B cell (primary cell): ENCODE data around the gene MLLT10. TPM values are rescaled to one million over a fixed set of nuclear protein-coding genes. Genes with fewer than 3 reads are reported as not detected.

Source experiments
- ATAC-seq: fragments of 200-7000 bp; cut with Tn5 transposase; one replicate; pipeline ENCODE4 v1.10.0; 2021; ENCODE audit warnings: low read depth, mild to moderate bottlenecking, moderate number of reproducible peaks, moderate library complexity
- CTCF ChIA-PET: fragments of 350-600 bp; sonication (Branson Sonifier 250); formaldehyde crosslinking; loops from one replicate; lab custom pipeline; 2021; ENCODE audit warnings: antibody characterized with exemption, inconsistent platforms; lab: Charles Lee
- POLR2A ChIA-PET: fragments of 350-600 bp; sonication (Branson Sonifier 250); formaldehyde crosslinking; loops from one replicate; lab custom pipeline; 2021; ENCODE audit warnings: antibody characterized with exemption; lab: Charles Lee
- DNase-seq: peaks from one replicate; pipeline ENCODE4 v3.0.0; 2013
- H2AFZ ChIP-seq: 2 replicates; pipeline ENCODE4 v1.6.1; 2012; ENCODE audit warnings: mild to moderate bottlenecking, low read depth, low read length; ENCODE audit not compliant: insufficient read depth, poor library complexity, severe bottlenecking
- H3K27ac ChIP-seq, 2 donors: 1 replicate in 1 of 2; 2 replicates in 1 of 2; pipeline ENCODE4 v1.5.1; 2012 to 2013; ENCODE audit warnings: low read length in 2 of 2, mild to moderate bottlenecking in 2 of 2, moderate library complexity in 1 of 2
- H3K27me3 ChIP-seq, 4 experiments: fragments of 200-600 bp in 1 of 4; sonication (generic) in 1 of 4; replicated peaks in 1 of 4; 1 replicate in 2 of 4; 2 replicates in 2 of 4; pipeline versions ENCODE4 v1.6.1 to v1.7.0; 2013 to 2016; ENCODE audit warnings: low read length in 3 of 4, mild to moderate bottlenecking in 2 of 4, mixed read lengths in 1 of 4, moderate library complexity in 1 of 4; ENCODE audit not compliant: insufficient read depth in 4 of 4, control insufficient read depth in 3 of 4; ENCODE audit errors: control extremely low read depth in 1 of 4
- H3K36me3 ChIP-seq, 2 experiments: replicated peaks in 1 of 2; 1 replicate in 1 of 2; 2 replicates in 1 of 2; pipeline versions ENCODE4 v1.6.1 to v1.7.1; 2013; ENCODE audit warnings: low read length in 1 of 2; ENCODE audit not compliant: insufficient read depth in 2 of 2, control insufficient read depth in 1 of 2; ENCODE audit errors: control extremely low read depth in 1 of 2, extremely low read depth in 1 of 2
- H3K4me1 ChIP-seq, 2 donors: fragments of 200-600 bp in 1 of 2; sonication (generic) in 1 of 2; 1 replicate in 1 of 2; 2 replicates in 1 of 2; pipeline versions ENCODE4 v1.5.1 to v1.6.1; 2013 to 2017; ENCODE audit warnings: low read length in 2 of 2; ENCODE audit not compliant: control insufficient read depth in 2 of 2, insufficient read depth in 2 of 2
- H3K4me2 ChIP-seq: replicated peaks from 2 replicates; pipeline ENCODE3; 2012; ENCODE audit warnings: mild to moderate bottlenecking, low read depth, low read length; ENCODE audit not compliant: poor library complexity, severe bottlenecking
- H3K4me3 ChIP-seq, 5 experiments: fragments of 200-600 bp in 1 of 5; sonication (generic) in 1 of 5; 1 replicate in 3 of 5; 2 replicates in 2 of 5; pipeline versions ENCODE4 v1.5.1 to v1.7.0; 2011 to 2016; ENCODE audit warnings: low read length in 4 of 5, mild to moderate bottlenecking in 4 of 5, low read depth in 2 of 5, control low read depth in 1 of 5, moderate library complexity in 1 of 5; ENCODE audit not compliant: insufficient read depth in 1 of 5; ENCODE audit errors: control extremely low read depth in 1 of 5, extremely low read depth in 1 of 5
- H3K79me2 ChIP-seq: fragments of 200-600 bp; sonication (generic); one replicate; pipeline ENCODE4 v1.6.0; 2016; ENCODE audit warnings: low read length; ENCODE audit not compliant: control insufficient read depth, insufficient read depth
- H3K9ac ChIP-seq: fragments of 200-600 bp; sonication (generic); 2 replicates; pipeline ENCODE4 v1.6.1; 2017; ENCODE audit warnings: mild to moderate bottlenecking, low read length, moderate library complexity
- H3K9me3 ChIP-seq, 3 donors: one replicate each; pipeline versions ENCODE4 v1.6.1 to v1.7.1; 2013; ENCODE audit warnings: low read length in 2 of 3; ENCODE audit not compliant: control insufficient read depth in 2 of 3, insufficient read depth in 1 of 3; ENCODE audit errors: control extremely low read depth in 1 of 3
- H4K20me1 ChIP-seq: 2 replicates; pipeline ENCODE4 v1.6.0; 2012; ENCODE audit warnings: mild to moderate bottlenecking, low read length; ENCODE audit not compliant: insufficient read depth, control insufficient read depth, poor library complexity, severe bottlenecking
- H3K27ac Mint-ChIP-seq: one replicate; pipeline ENCODE4 v1.8.0; 2021; ENCODE audit warnings: mixed read lengths
- H3K27me3 Mint-ChIP-seq: one replicate; pipeline ENCODE4 v1.8.0; 2021; ENCODE audit warnings: mixed read lengths
- H3K4me1 Mint-ChIP-seq: one replicate; pipeline ENCODE4 v1.8.0; 2021; ENCODE audit warnings: mixed read lengths
- H3K4me3 Mint-ChIP-seq: one replicate; pipeline ENCODE4 v1.8.0; 2021; ENCODE audit warnings: mixed read lengths
- H3K9me3 Mint-ChIP-seq: one replicate; pipeline ENCODE4 v1.8.0; 2022; ENCODE audit warnings: mixed read lengths; ENCODE audit not compliant: insufficient read depth
- CTCF ChIP-seq: fragments of 200-600 bp; IDR thresholded peaks from one replicate; pipeline ENCODE4 v1.8.0; 2022; ENCODE audit warnings: antibody characterized with exemption, mild to moderate bottlenecking
- EZH2 ChIP-seq: IDR thresholded peaks from 2 replicates; pipeline ENCODE4 v1.6.1; 2012; ENCODE audit warnings: borderline replicate concordance, low read depth, mild to moderate bottlenecking, moderate library complexity, low read length; ENCODE audit not compliant: insufficient read depth, poor library complexity, severe bottlenecking
- WGBS: methylation state at CpG from one replicate; pipeline ENCODE4 v1.1.5; 2013; ENCODE audit warnings: missing lambda C conversion rate; ENCODE audit not compliant: insufficient coverage; 5-methylcytosine and 5-hydroxymethylcytosine counted together
- intact Hi-C: fragments of 100-400 bp; cut with micrococcal nuclease; formaldehyde crosslinking; loops from one replicate; pipeline ENCODE4 v1.10.0; 2022
- polyA plus RNA-seq: library from polyadenylated mRNA; depleted of rRNA; stranded (reverse); fragments of >200 nt; gene quantifications from 2 replicates; pipeline ENCODE4 v1.2.3, GENCODE V29; 2012
- total RNA-seq, 2 donors: library from RNA; stranded (reverse); fragments of 120-200 nt in 1 of 2; gene quantifications; 1 replicate in 1 of 2; 2 replicates in 1 of 2; pipeline versions ENCODE4 v1.2.3 to v1.2.4, GENCODE V29; 2013 to 2022

The MLLT10 gene
- total and polyA plus RNA-seq, 2 donors (not counting 1 experiment from before 2014, with no cell fraction given): 21.7 to 70.5 TPM

GRCh38 chr10:21521751-21522533 is 12.1 kb upstream of the MLLT10 start:
- H3K9me3 ChIP-seq: peaks cover 0 to 13% (median 0%) of the 10 kb centered on the region in 3 donors
- H3K79me2 ChIP-seq: no peaks in the 10 kb centered on the region
- H4K20me1 ChIP-seq: peaks cover 12% of the 10 kb centered on the region
- TF ChIP-seq EZH2 (no peak), CTCF (no peak)
- no peaks in the 10 kb centered on the region for H3K36me3 ChIP-seq
- intact Hi-C loops: no loop called here
- Mint-ChIP-seq H3K27ac (no peak overlapping the region), H3K4me3 (no peak overlapping the region), H3K9me3 (no peaks in the 10 kb centered on the region), H3K4me1 (peaks cover 46% of the 10 kb centered on the region), H3K27me3 (peaks cover 75% of the 10 kb centered on the region)
- peaks cover 0 to 73% (median 67%) of the 10 kb centered on the region in 4 experiments for H3K27me3 ChIP-seq
- no peak overlapping the region for H2AFZ ChIP-seq
- H3K27ac ChIP-seq: no peak overlapping the region
- H3K9ac ChIP-seq: no peak overlapping the region
- no CpG with 5 or more reads among the region's 4 CpGs for WGBS
- ChIA-PET CTCF (interaction anchor here (1.5 to 3.1 kb wide), 2 partner anchors 16 to 26 kb away, joined by 3 to 14 read pairs; no protein-coding TSS in a partner anchor), POLR2A (no interaction called here)
- DNase-seq: no peak
- H3K4me2 ChIP-seq: no peak overlapping the region
- H3K4me1 ChIP-seq: peaks cover 52 to 62% of the 10 kb centered on the region in 2 donors
- no peak for ATAC-seq
- H3K4me3 ChIP-seq: no peak overlapping the region
